Activated naive CD4-positive, alpha-beta T cell treated with anti-CD3 and anti-CD28 coated beads for 36 hours (primary cell): ENCODE results near the gene NSD2. TPM values are rescaled to one million over a fixed set of nuclear protein-coding genes. Genes with fewer than 3 reads are reported as not detected.

Experiments used
- CTCF ChIA-PET: fragments of 350-600 bp; sonication (Branson Sonifier 250); formaldehyde crosslinking; loops from one replicate; lab custom pipeline; 2021; ENCODE audit warnings: antibody characterized with exemption; lab: Charles Lee
- DNase-seq: peaks from one replicate; pipeline ENCODE4 v3.0.0-alpha.2; 2020
- H3K27ac Mint-ChIP-seq: one replicate; pipeline ENCODE4 v1.8.0; 2021; ENCODE audit warnings: mild to moderate bottlenecking, mixed read lengths
- H3K27me3 Mint-ChIP-seq: one replicate; pipeline ENCODE4 v1.8.0; 2021; ENCODE audit warnings: low read depth, mixed read lengths
- H3K36me3 Mint-ChIP-seq: one replicate; pipeline ENCODE4 v1.8.0; 2021; ENCODE audit warnings: low read depth, mixed read lengths
- H3K4me1 Mint-ChIP-seq: one replicate; pipeline ENCODE4 v1.8.0; 2021; ENCODE audit warnings: low read depth, mixed read lengths
- H3K4me3 Mint-ChIP-seq: one replicate; pipeline ENCODE4 v1.8.0; 2021; ENCODE audit warnings: mild to moderate bottlenecking, moderate library complexity, mixed read lengths
- H3K9me3 Mint-ChIP-seq: one replicate; pipeline ENCODE4 v1.8.0; 2021; ENCODE audit warnings: mixed read lengths
- intact Hi-C: fragments of 100-400 bp; cut with micrococcal nuclease; formaldehyde crosslinking; loops from one replicate; pipeline ENCODE4 v1.15.1; 2023
- total RNA-seq, 2 experiments: library from RNA; stranded (reverse); gene quantifications; one replicate each; pipeline ENCODE4 v1.2.3, GENCODE V29; 2021

The NSD2 gene
- total RNA-seq, 2 experiments from 2014 or later = 246 to 250 TPM

DNA sequence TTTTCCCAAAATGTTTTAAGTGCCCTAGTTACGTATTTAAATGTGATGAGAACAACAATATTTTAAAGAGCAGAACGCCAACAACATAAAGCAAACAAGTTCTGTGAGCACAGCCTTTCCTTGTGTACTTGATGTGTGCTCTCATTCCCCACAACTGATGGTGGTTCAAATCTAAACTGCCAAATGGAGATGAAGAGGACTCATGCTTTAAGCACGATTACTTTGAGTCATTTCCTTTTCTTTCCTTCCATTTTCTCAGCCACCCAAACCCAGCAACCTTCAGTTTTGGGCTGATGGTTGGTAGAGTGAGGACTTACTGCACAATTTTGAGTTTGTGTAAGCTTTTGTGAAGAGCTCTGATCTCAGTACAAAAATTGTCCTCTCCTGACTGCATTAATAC lies 1.7 kb downstream of the NSD2 start:
- H3K36me3 Mint-ChIP-seq = peaks cover 15% of the 10 kb centered on the region
- CTCF ChIA-PET = interaction anchor here (0.6 to 5.4 kb wide), 3 partner anchors 22 to 34 kb away, joined by 3 to 43 read pairs (median 3); no protein-coding TSS in a partner anchor
- H3K4me3 Mint-ChIP-seq = peak overlapping the region; percentile 92
- peak overlapping the region; percentile 96 for H3K27ac Mint-ChIP-seq
- DNase-seq = peak; percentile 76
- H3K9me3 Mint-ChIP-seq = no peaks in the 10 kb centered on the region
- no peaks in the 10 kb centered on the region for H3K27me3 Mint-ChIP-seq
- intact Hi-C loops = loop anchor here (1.0 to 10.0 kb wide), 7 partner anchors 26 to 1092 kb away; partner anchors contain the start of genes GRK4, HAUS3, NOP14 and POLN
- H3K4me1 Mint-ChIP-seq = peaks cover 39% of the 10 kb centered on the region

DNA sequence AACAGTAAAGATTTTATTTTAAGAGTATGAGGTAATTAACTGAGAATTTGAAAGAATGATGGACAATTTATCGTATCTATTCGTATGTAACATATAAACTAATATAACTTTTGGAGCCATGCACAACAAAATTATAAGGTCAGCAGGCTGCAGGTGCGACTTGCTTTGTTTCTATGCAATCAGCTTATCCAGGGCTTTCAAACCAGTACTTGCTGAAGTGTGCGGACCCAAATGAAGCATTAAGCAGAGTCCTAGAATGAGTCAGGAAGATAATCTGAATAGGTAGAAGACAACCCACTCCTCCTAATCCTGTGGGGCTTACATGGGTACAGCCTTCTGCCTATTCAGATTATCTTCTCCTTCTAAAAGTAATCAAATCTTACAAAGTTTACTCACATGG lies 2.1 kb downstream of the NSD2 start:
- Mint-ChIP-seq H3K9me3 (no peaks in the 10 kb centered on the region), H3K4me3 (peak overlapping the region; percentile 92), H3K4me1 (peaks cover 39% of the 10 kb centered on the region), H3K27me3 (no peaks in the 10 kb centered on the region), H3K36me3 (peaks cover 16% of the 10 kb centered on the region), H3K27ac (peak overlapping the region; percentile 96)
- DNase-seq = no peak
- CTCF ChIA-PET = interaction anchor here (0.6 to 5.4 kb wide), 3 partner anchors 21 to 34 kb away, joined by 3 to 43 read pairs (median 3); no protein-coding TSS in a partner anchor
- intact Hi-C loops = loop anchor here (1.0 to 10.0 kb wide), 7 partner anchors 26 to 1092 kb away; partner anchors contain the start of genes GRK4, HAUS3, NOP14 and POLN

DNA sequence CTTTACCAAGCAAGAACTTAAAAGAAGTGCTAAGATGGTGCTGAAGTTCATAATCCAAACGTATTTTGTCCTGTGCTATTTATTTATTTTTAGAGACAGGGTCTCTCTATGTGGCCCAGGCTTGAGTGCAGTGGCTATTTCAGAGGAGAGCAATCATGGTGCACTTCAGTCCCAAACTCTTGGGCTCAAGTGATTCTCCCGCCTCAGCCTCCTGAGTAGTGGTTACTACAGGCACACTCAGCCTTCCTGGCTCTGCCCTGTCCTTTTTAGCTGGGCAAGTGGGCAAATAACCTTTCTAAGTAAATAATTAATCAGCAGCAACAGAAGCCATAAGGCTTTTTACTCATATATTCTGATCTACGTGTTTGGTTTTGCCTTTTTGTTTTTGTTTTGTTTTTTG lies 2.6 kb downstream of the NSD2 start:
- Mint-ChIP-seq H3K27me3 (no peaks in the 10 kb centered on the region), H3K36me3 (peaks cover 17% of the 10 kb centered on the region), H3K4me1 (peaks cover 41% of the 10 kb centered on the region), H3K27ac (peak overlapping the region; percentile 50), H3K9me3 (no peaks in the 10 kb centered on the region), H3K4me3 (peak overlapping the region; percentile 39)
- intact Hi-C loops = loop anchor here (1.0 to 10.0 kb wide), 7 partner anchors 26 to 1091 kb away; partner anchors contain the start of genes GRK4, HAUS3, NOP14 and POLN
- DNase-seq = no peak
- CTCF ChIA-PET = interaction anchor here (0.7 to 5.4 kb wide), 2 partner anchors 25 to 34 kb away, joined by 3 to 43 read pairs; no protein-coding TSS in a partner anchor

- CTCF ChIA-PET = interaction anchor here (1.0 to 5.4 kb wide), 2 partner anchors 12 to 25 kb away, joined by 3 to 43 read pairs; no protein-coding TSS in a partner anchor
- Mint-ChIP-seq H3K27ac (peak overlapping the region; percentile 50), H3K4me3 (peak overlapping the region; percentile 39), H3K27me3 (no peaks in the 10 kb centered on the region), H3K4me1 (peaks cover 41% of the 10 kb centered on the region), H3K9me3 (no peaks in the 10 kb centered on the region), H3K36me3 (peaks cover 17% of the 10 kb centered on the region)
- DNase-seq = no peak
- intact Hi-C loops = loop anchor here (5.0 to 10.0 kb wide), 5 partner anchors 368 to 1091 kb away; partner anchors contain the start of genes GRK4, HAUS3, NOP14 and POLN
Observed at GRCh38 chr4:1874201-1874600, 3.0 kb downstream of the NSD2 start.

GRCh38 chr4:1879485-1879884 lies 8.3 kb downstream of the NSD2 start:
- CTCF ChIA-PET = interaction anchor here (1.0 kb wide), 1 partner anchor 20 kb away, joined by 3 read pairs; no protein-coding TSS in a partner anchor
- no peak overlapping the region for H3K27ac Mint-ChIP-seq
- no peak for DNase-seq
- H3K36me3 Mint-ChIP-seq = peaks cover 22% of the 10 kb centered on the region
- peaks cover 42% of the 10 kb centered on the region for H3K4me1 Mint-ChIP-seq
- no peaks in the 10 kb centered on the region for H3K9me3 Mint-ChIP-seq
- no peaks in the 10 kb centered on the region for H3K27me3 Mint-ChIP-seq
- intact Hi-C loops = loop anchor here (10.0 kb wide), 2 partner anchors 535 to 1085 kb away; partner anchors contain the start of genes GRK4, NOP14 and UVSSA
- H3K4me3 Mint-ChIP-seq = no peak overlapping the region

- Mint-ChIP-seq H3K4me1 (peaks cover 36% of the 10 kb centered on the region), H3K36me3 (peaks cover 20% of the 10 kb centered on the region)
- CTCF ChIA-PET = no interaction called here
Observed at GRCh38 chr4:1880332-1880731, 9.1 kb downstream of the NSD2 start.

GRCh38 chr4:1882850-1883271 lies 11.7 kb downstream of the NSD2 start:
- Mint-ChIP-seq H3K4me1 (peaks cover 37% of the 10 kb centered on the region), H3K9me3 (no peaks in the 10 kb centered on the region), H3K27me3 (no peaks in the 10 kb centered on the region), H3K27ac (no peak overlapping the region), H3K36me3 (peaks cover 20% of the 10 kb centered on the region), H3K4me3 (no peak overlapping the region)
- intact Hi-C loops = no loop called here
- CTCF ChIA-PET = interaction anchor here (0.7 to 2.0 kb wide), 3 partner anchors 12 to 39 kb away, joined by 4 to 7 read pairs (median 6); no protein-coding TSS in a partner anchor
- DNase-seq = no peak

More at GRCh38 chr4:1880332-1880731, 9.1 kb downstream of the NSD2 start:
- no peak for DNase-seq
- no peaks in the 10 kb centered on the region for H3K9me3 Mint-ChIP-seq
- intact Hi-C loops = no loop called here
- no peak overlapping the region for H3K4me3 Mint-ChIP-seq
- no peaks in the 10 kb centered on the region for H3K27me3 Mint-ChIP-seq
- H3K27ac Mint-ChIP-seq = no peak overlapping the region

DNA sequence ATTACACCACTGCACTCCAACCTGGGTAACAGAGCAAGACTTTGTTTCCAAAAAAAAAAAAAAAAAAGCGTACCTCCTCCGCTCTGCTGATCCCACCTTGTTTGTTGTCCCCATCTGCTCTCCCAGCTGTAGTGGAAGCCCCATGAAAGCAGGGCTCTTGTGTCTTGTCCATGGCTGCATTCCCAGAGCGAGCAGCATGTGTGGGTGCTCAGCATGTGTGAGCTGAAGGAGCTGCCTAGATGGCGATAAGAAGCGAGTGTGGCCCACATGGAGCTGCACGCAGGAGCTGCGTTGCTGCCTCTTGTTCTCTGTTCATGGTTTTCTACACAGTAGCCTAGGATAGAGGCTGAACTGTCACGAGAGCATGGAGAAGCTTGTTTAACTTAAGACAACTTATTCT lies 12.4 kb downstream of the NSD2 start:
- Mint-ChIP-seq H3K27me3 (no peaks in the 10 kb centered on the region), H3K36me3 (peaks cover 18% of the 10 kb centered on the region), H3K4me3 (no peak overlapping the region), H3K27ac (no peak overlapping the region), H3K9me3 (no peaks in the 10 kb centered on the region), H3K4me1 (peaks cover 34% of the 10 kb centered on the region)
- CTCF ChIA-PET = interaction anchor here (0.6 to 2.0 kb wide), 3 partner anchors 11 to 428 kb away, joined by 4 to 7 read pairs (median 4); no protein-coding TSS in a partner anchor
- intact Hi-C loops = no loop called here
- DNase-seq = no peak

- CTCF ChIA-PET = interaction anchor here (1.0 to 1.8 kb wide), 2 partner anchors 14 to 27 kb away, joined by 3 to 7 read pairs; no protein-coding TSS in a partner anchor
- Mint-ChIP-seq H3K9me3 (no peaks in the 10 kb centered on the region), H3K4me3 (no peak overlapping the region), H3K4me1 (peaks cover 30% of the 10 kb centered on the region), H3K36me3 (peaks cover 14% of the 10 kb centered on the region), H3K27me3 (no peaks in the 10 kb centered on the region), H3K27ac (no peak overlapping the region)
- DNase-seq = no peak
- intact Hi-C loops = no loop called here
Observed at GRCh38 chr4:1885414-1885813, 14.2 kb downstream of the NSD2 start.

DNA sequence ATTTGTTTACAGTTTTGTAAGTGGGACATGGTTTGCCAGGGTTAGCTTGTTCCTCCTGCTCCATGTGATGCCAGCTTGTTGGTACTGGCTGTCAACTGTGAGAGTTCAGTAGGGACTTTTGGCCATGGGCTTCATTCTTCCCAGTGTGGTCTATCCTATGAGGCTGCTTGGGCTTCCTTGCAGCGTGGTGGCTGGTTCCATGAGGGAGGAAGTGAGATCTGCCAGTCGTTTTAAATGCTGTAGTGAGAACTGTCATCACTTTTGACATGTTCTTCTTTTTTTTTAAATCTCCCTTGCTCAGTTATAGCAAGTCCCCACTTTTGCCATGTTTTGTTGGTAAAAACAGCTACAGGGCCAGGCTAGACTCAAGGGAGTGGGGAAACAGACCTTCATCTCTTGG lies 15.9 kb downstream of the NSD2 start:
- DNase-seq = no peak
- Mint-ChIP-seq H3K27me3 (no peaks in the 10 kb centered on the region), H3K4me3 (no peak overlapping the region), H3K4me1 (peaks cover 22% of the 10 kb centered on the region), H3K9me3 (no peaks in the 10 kb centered on the region), H3K36me3 (peaks cover 9% of the 10 kb centered on the region), H3K27ac (no peak overlapping the region)
- intact Hi-C loops = no loop called here
- CTCF ChIA-PET = interaction anchor here (0.5 to 4.8 kb wide), 3 partner anchors 12 to 689 kb away, joined by 3 to 23 read pairs (median 3); no protein-coding TSS in a partner anchor

DNA sequence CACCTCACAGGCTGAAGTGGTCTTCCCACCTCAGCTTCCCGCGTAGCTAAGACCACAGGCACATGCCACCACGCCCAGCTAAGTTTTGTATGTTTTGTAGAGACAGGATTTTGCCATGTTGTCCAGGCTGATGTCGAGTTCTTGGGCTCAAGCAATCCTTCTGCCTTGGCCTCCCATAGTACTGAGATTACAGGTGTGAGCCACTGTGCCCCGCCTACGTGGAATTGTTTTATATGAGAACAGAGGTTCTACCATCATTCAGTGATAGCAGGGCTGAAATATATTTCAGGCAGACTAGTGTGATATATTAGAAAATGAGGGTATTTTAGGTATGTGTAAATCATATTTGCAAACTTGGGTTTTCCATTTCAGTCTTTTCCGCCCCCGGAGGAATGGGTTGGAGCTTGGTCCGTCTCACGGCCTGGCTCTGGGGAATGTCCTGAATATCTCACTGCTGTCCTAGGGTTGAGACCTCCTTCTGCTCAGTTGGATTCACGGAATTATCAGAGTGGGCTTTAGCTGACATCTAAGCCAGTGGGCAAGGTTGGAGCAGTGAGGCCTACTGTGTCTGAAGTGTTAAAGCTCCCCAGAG lies 19.9 kb downstream of the NSD2 start:
- DNase-seq = no peak
- Mint-ChIP-seq H3K27me3 (no peaks in the 10 kb centered on the region), H3K4me1 (peaks cover 13% of the 10 kb centered on the region), H3K4me3 (no peak overlapping the region), H3K9me3 (no peaks in the 10 kb centered on the region), H3K36me3 (peaks cover 9% of the 10 kb centered on the region), H3K27ac (no peak overlapping the region)
- intact Hi-C loops = no loop called here
- CTCF ChIA-PET = interaction anchor here (4.8 kb wide), 1 partner anchor 8 kb away, joined by 23 read pairs; no protein-coding TSS in a partner anchor

DNA sequence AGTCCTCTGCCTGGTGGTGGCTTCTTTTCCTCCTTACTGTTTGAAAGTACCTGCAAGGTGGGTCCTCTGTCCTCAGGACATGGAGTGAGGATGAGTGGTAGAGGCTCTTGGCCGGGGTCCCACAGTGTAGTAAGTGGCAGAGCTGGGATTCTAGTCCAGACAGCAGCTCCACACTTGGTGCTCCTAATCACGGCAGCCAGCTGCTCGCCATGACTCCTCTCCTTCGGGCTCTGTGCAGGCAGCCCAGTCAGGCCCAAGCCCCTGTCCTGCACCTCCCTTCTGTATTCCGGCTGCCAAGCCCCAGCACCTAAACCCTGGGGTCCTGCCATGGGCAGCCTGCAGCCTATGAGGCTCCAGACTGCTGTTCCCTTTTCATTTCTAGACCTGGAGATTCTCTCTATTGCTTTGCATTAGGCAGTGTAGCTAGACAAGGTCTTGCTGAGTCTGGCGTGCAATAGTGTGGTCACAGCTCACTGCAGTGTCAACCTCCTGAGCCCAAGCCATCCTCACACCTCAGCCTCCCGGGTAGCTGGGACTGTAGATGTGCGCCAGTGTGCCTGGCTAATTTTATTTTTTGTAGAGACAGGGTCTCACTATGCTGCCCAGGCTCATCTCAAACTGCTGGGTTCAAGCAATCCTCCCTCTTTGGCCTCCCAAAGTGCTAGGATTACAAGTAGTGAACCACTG lies 24.9 kb downstream of the NSD2 start:
- Mint-ChIP-seq H3K4me3 (no peak overlapping the region), H3K36me3 (peaks cover 30% of the 10 kb centered on the region), H3K4me1 (peaks cover 9% of the 10 kb centered on the region), H3K9me3 (no peaks in the 10 kb centered on the region), H3K27me3 (no peaks in the 10 kb centered on the region), H3K27ac (no peak overlapping the region)
- DNase-seq = no peak
- intact Hi-C loops = no loop called here
- CTCF ChIA-PET = no interaction called here
